Middle frontal gyrus (tissue), 1 donor: ENCODE results near the gene PAIP1.
A peak's percentile ranks its signal among the peaks of the same experiment; 100 is the strongest.
"Not testable (repeated sequence)": the region's sequence is repeated elsewhere in the genome, so short reads cannot be mapped to it uniquely, and the experiment has no call there.

Experiments
- DNase-seq: peaks from one replicate; pipeline ENCODE4 v3.0.0-alpha.2; 2015; ENCODE audit warnings: low spot score; ENCODE audit errors: extremely low spot score

PAIP1 gene

GRCh38 chr5:43515678-43516048 lies 41.2 kb downstream of the PAIP1 start:
- DNase-seq, result no peak

GRCh38 chr5:43514816-43515677 lies 41.8 kb downstream of the PAIP1 start, which contains the start of gene C5orf34:
TSS of gene C5orf34 (minus strand) at chr5:43515148. CDS start at chr5:43509339, 5,809 bp downstream.
- DNase-seq, result peak; percentile 96

- no peak for DNase-seq
These were observed 42.4 kb downstream of the PAIP1 start for GRCh38 chr5:43514471-43514815.

GRCh38 chr5:43514025-43514424 lies 42.9 kb downstream of the PAIP1 start:
- no peak for DNase-seq

- DNase-seq, result not testable (repeated sequence)
These were observed 45.8 kb downstream of the PAIP1 start for GRCh38 chr5:43511062-43511461.

- no peak for DNase-seq
These were observed 58.3 kb downstream of the PAIP1 start for GRCh38 chr5:43498581-43498980.

GRCh38 chr5:43497311-43498104 lies 59.4 kb downstream of the PAIP1 start:
- DNase-seq, result no peak

GRCh38 chr5:43491326-43491725 lies 65.6 kb downstream of the PAIP1 start:
- DNase-seq, result no peak

GRCh38 chr5:43486353-43486752 lies 70.5 kb downstream of the PAIP1 start:
- no peak for DNase-seq

GRCh38 chr5:43485406-43485805 lies 71.5 kb downstream of the PAIP1 start:
- DNase-seq, result no peak

GRCh38 chr5:43484106-43484849 lies 72.6 kb downstream of the PAIP1 start:
- peak; percentile 45 for DNase-seq

GRCh38 chr5:43483298-43484105 lies 73.4 kb downstream of the PAIP1 start, which contains the start of gene TMEM267:
TSS of gene TMEM267 (minus strand) at chr5:43483865. CDS start at chr5:43453969, 29,896 bp downstream.
- DNase-seq, result peak; percentile 94

GRCh38 chr5:43482490-43483297 lies 74.2 kb downstream of the PAIP1 start:
- no peak for DNase-seq
